NT2/D1 (cell line): ENCODE results near the gene VARS2.

Experiments
- DNase-seq: peaks from one replicate; pipeline ENCODE4 v3.0.0-alpha.2; 2011; ENCODE audit warnings: low read depth, low spot score
- H3K27me3 ChIP-seq: 2 replicates; pipeline ENCODE4 v1.6.0; 2011; ENCODE audit warnings: mild to moderate bottlenecking; ENCODE audit not compliant: insufficient read length, insufficient read depth
- H3K36me3 ChIP-seq: 2 replicates; pipeline ENCODE4 v1.6.1; 2011; ENCODE audit warnings: mild to moderate bottlenecking, low read length, mixed read lengths; ENCODE audit not compliant: insufficient read depth, insufficient read length
- H3K4me1 ChIP-seq: 2 replicates; pipeline ENCODE4 v1.5.1; 2011; ENCODE audit not compliant: insufficient read depth, insufficient read length
- H3K4me3 ChIP-seq: 2 replicates; pipeline ENCODE4 v1.5.1; 2011; ENCODE audit warnings: low read depth; ENCODE audit not compliant: insufficient read length
- H3K9ac ChIP-seq: 2 replicates; pipeline ENCODE4 v1.6.0; 2011; ENCODE audit warnings: low read depth; ENCODE audit not compliant: insufficient read length
- H3K9me3 ChIP-seq: 2 replicates; pipeline ENCODE4 v1.5.1; 2011; ENCODE audit warnings: mild to moderate bottlenecking, low read length; ENCODE audit not compliant: insufficient read depth
- SUZ12 ChIP-seq: IDR thresholded peaks from 2 replicates; pipeline ENCODE4 v1.6.1; 2011; ENCODE audit not compliant: insufficient read length, insufficient read depth; ENCODE audit errors: extremely low read depth
- YY1 ChIP-seq: IDR thresholded peaks from 2 replicates; pipeline ENCODE4 v1.6.1; 2011; ENCODE audit not compliant: insufficient read length, insufficient read depth
- ZNF274 ChIP-seq: IDR thresholded peaks from 2 replicates; pipeline ENCODE4 v1.6.1; 2011; ENCODE audit warnings: mild to moderate bottlenecking, low read depth, low read length

The VARS2 gene

GRCh38 chr6:30935018-30935417 is 21.0 kb downstream of the VARS2 start:
- Histone ChIP-seq H3K4me1 (no peaks in the 10 kb centered on the region), H3K9me3 (no peaks in the 10 kb centered on the region), H3K27me3 (no peaks in the 10 kb centered on the region), H3K9ac (no peak overlapping the region), H3K4me3 (no peak overlapping the region), H3K36me3 (no peaks in the 10 kb centered on the region)
- no peak for TF ChIP-seq SUZ12
- no peak for TF ChIP-seq ZNF274
- no peak for TF ChIP-seq YY1
- DNase-seq: no peak

GRCh38 chr6:30937265-30937664 is 23.2 kb downstream of the VARS2 start:
- Histone ChIP-seq H3K36me3 (no peaks in the 10 kb centered on the region), H3K9me3 (no peaks in the 10 kb centered on the region), H3K9ac (no peak overlapping the region), H3K27me3 (no peaks in the 10 kb centered on the region), H3K4me1 (peaks cover 8% of the 10 kb centered on the region), H3K4me3 (no peak overlapping the region)
- no peak for DNase-seq
- TF ChIP-seq YY1 (no peak), ZNF274 (no peak), SUZ12 (no peak)

GRCh38 chr6:30938730-30939129 is 24.7 kb downstream of the VARS2 start:
- Histone ChIP-seq H3K27me3 (no peaks in the 10 kb centered on the region), H3K4me3 (no peak overlapping the region), H3K4me1 (peaks cover 8% of the 10 kb centered on the region), H3K9ac (no peak overlapping the region), H3K9me3 (no peaks in the 10 kb centered on the region), H3K36me3 (no peaks in the 10 kb centered on the region)
- TF ChIP-seq YY1: no peak
- no peak for TF ChIP-seq ZNF274
- TF ChIP-seq SUZ12: no peak
- no peak for DNase-seq

- Histone ChIP-seq H3K36me3 (no peaks in the 10 kb centered on the region), H3K9me3 (no peaks in the 10 kb centered on the region), H3K9ac (no peak overlapping the region), H3K27me3 (no peaks in the 10 kb centered on the region), H3K4me3 (no peak overlapping the region), H3K4me1 (peaks cover 8% of the 10 kb centered on the region)
- DNase-seq: no peak
- TF ChIP-seq SUZ12 (no peak), YY1 (no peak), ZNF274 (no peak)
Measured at GRCh38 chr6:30939473-30939872, 25.4 kb downstream of the VARS2 start.

- DNase-seq: no peak
- H3K36me3 ChIP-seq: no peaks in the 10 kb centered on the region
- no peak for TF ChIP-seq ZNF274
- no peak for TF ChIP-seq YY1
- no peak for TF ChIP-seq SUZ12
- H3K9me3 ChIP-seq: no peaks in the 10 kb centered on the region
- H3K4me1 ChIP-seq: peaks cover 8% of the 10 kb centered on the region
- H3K4me3 ChIP-seq: no peak within 1 kb of the TSS
- H3K9ac ChIP-seq: no peak within 1 kb of the TSS
- H3K27me3 ChIP-seq: no peaks in the 10 kb centered on the region
Measured at GRCh38 chr6:30940361-30940986, 26.4 kb downstream of the VARS2 start, which contains the start of gene MUCL3. MUCL3 (plus strand) TSS chr6:30940973; CDS start chr6:30941000, 27 bp downstream.

- H3K4me3 ChIP-seq: no peak overlapping the region
- DNase-seq: peak; percentile 91
- no peaks in the 10 kb centered on the region for H3K27me3 ChIP-seq
- H3K36me3 ChIP-seq: no peaks in the 10 kb centered on the region
- no peak overlapping the region for H3K9ac ChIP-seq
- H3K9me3 ChIP-seq: no peaks in the 10 kb centered on the region
- H3K4me1 ChIP-seq: peaks cover 8% of the 10 kb centered on the region
- no peak for TF ChIP-seq SUZ12
- TF ChIP-seq YY1: peak; percentile 11
Measured at GRCh38 chr6:30942338-30943060, 28.5 kb downstream of the VARS2 start.

GRCh38 chr6:30944051-30944450 is 30.0 kb downstream of the VARS2 start:
- Histone ChIP-seq H3K36me3 (no peaks in the 10 kb centered on the region), H3K4me3 (no peak overlapping the region), H3K4me1 (peaks cover 8% of the 10 kb centered on the region), H3K9me3 (0 out of 2 replicates have a peak, but pooled peaks cover under 1% of the 10 kb centered on the region), H3K27me3 (peaks cover 2% of the 10 kb centered on the region), H3K9ac (no peak overlapping the region)
- TF ChIP-seq ZNF274: no peak
- TF ChIP-seq SUZ12: no peak
- no peak for TF ChIP-seq YY1
- no peak for DNase-seq
